HL-60 (cell line): ENCODE results near the gene DELE1.

Experiments
- SPI1 ChIP-seq: IDR thresholded peaks from 2 replicates; pipeline ENCODE4 v1.6.1; 2012; ENCODE audit warnings: low read depth, mild to moderate bottlenecking, borderline replicate concordance
- TF ChIP-seq, protein P1 (sequence below): IDR thresholded peaks from one replicate; pipeline ENCODE4 v1.5.1; 2011; ENCODE audit warnings: low read length, control low read depth, inconsistent platforms; ENCODE audit not compliant: insufficient read depth

DNA sequence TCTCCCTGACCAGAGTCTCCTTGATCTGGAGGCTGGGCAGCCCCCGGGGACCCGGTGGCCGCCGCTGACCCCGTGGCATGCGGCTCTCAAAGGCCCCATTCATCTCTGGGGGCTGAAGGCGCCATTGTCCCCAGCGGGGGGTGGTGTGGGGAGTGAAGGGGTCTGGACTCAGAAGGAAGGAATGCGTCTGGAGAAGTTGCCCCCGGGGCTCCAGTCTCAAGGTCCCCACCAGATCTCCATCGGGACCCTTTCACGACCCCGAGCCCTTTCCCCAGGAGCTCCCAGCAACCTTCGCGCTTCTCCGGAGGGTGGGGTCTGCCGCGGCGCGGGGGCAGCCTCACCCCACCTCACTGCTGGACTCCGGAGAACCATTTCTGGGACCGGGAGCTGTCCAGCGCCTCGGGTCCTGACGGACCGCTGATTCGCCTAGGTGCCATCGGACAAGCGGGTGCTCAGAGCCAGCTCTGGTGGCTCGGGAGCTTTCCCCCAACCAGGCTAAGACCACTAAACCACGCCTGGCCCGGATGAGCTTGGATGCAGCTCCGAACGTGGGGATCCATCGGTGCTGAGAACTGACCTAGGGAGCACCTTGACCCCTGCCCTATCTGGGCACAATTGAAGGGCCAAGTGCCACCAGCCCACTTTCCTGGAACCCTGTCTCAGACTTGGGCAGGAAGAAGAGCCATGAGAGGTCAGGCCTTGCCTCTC, 40.3 kb upstream of the DELE1 start:
- TF ChIP-seq, protein P1, sequence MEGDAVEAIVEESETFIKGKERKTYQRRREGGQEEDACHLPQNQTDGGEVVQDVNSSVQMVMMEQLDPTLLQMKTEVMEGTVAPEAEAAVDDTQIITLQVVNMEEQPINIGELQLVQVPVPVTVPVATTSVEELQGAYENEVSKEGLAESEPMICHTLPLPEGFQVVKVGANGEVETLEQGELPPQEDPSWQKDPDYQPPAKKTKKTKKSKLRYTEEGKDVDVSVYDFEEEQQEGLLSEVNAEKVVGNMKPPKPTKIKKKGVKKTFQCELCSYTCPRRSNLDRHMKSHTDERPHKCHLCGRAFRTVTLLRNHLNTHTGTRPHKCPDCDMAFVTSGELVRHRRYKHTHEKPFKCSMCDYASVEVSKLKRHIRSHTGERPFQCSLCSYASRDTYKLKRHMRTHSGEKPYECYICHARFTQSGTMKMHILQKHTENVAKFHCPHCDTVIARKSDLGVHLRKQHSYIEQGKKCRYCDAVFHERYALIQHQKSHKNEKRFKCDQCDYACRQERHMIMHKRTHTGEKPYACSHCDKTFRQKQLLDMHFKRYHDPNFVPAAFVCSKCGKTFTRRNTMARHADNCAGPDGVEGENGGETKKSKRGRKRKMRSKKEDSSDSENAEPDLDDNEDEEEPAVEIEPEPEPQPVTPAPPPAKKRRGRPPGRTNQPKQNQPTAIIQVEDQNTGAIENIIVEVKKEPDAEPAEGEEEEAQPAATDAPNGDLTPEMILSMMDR: no peak
- no peak for TF ChIP-seq SPI1
